GM12801 (cell line): ENCODE data around the gene CRB2.

ENCODE experiments used
- CTCF ChIP-seq: IDR thresholded peaks from one replicate; pipeline ENCODE4 v1.5.1; 2011; ENCODE audit warnings: control low read depth; ENCODE audit not compliant: insufficient read length; ENCODE audit errors: extremely low read depth

CRB2 gene

GRCh38 chr9:123331346-123332060, 24.5 kb upstream of the CRB2 start:
- TF ChIP-seq CTCF = no peak

- TF ChIP-seq CTCF = no peak
These were observed 21.4 kb upstream of the CRB2 start for GRCh38 chr9:123334639-123335038.

- TF ChIP-seq CTCF = no peak
These were observed 20.6 kb upstream of the CRB2 start for GRCh38 chr9:123335193-123335985.

GRCh38 chr9:123335986-123336329, 20.0 kb upstream of the CRB2 start:
- TF ChIP-seq CTCF = no peak

GRCh38 chr9:123336449-123336848, 19.5 kb upstream of the CRB2 start:
- TF ChIP-seq CTCF = no peak

- no peak for TF ChIP-seq CTCF
These were observed 19.0 kb upstream of the CRB2 start for GRCh38 chr9:123336959-123337358.

GRCh38 chr9:123337971-123338370, 18.0 kb upstream of the CRB2 start:
- TF ChIP-seq CTCF = no peak
